ENCODE data around the gene ZSCAN5B. TPM values are rescaled to one million over a fixed set of nuclear protein-coding genes. Genes with fewer than 3 reads are reported as not detected.
A peak's percentile ranks its signal among the peaks of the same experiment; 100 is the strongest.

Gene ZSCAN5B
- total and polyA plus RNA-seq, 4 experiments from 2014 or later: not detected

GRCh38 chr19:56145698-56146097, 51.9 kb downstream of the ZSCAN5B start:
- peaks cover 3% of the 10 kb centered on the region for H3K36me3 ChIP-seq (ENCODE audit: insufficient read depth, low read length)
- Mint-ChIP-seq H3K9me3 (peaks cover 0 to 3% (median 0%) of the 10 kb centered on the region in 8 donors), H3K27ac (no peak overlapping the region), H3K27me3 (no peaks in the 10 kb centered on the region), H3K4me1 (peaks cover 18 to 34% (median 24%) of the 10 kb centered on the region in 4 donors), H3K36me3 (peaks cover 24 to 25% of the 10 kb centered on the region in 2 donors), H3K4me3 (no peak overlapping the region)
- H3K27ac ChIP-seq (ENCODE audit: low read depth, low read length): no peak overlapping the region
- H3K9me3 ChIP-seq (ENCODE audit: control insufficient read depth in 1 of 2, low read length in 2 of 2): no peaks in the 10 kb centered on the region
- DNase-seq: no peak
- POLR2A ChIA-PET (ENCODE audit: partially characterized antibody): no interaction called here
- CTCF ChIA-PET (ENCODE audit: partially characterized antibody): interaction anchor here (1.2 kb wide), 1 partner anchor 12 kb away, joined by 3 read pairs; no protein-coding TSS in a partner anchor
- H3K4me3 ChIP-seq (ENCODE audit: low read length in 2 of 2): no peak overlapping the region
- intact Hi-C loops (cut with micrococcal nuclease): no loop called here
- peaks cover 14% of the 10 kb centered on the region for H3K4me1 ChIP-seq (ENCODE audit: insufficient read depth, low read length)
- H3K27me3 ChIP-seq (ENCODE audit: insufficient read depth, low read length): no peaks in the 10 kb centered on the region

- no peak for DNase-seq
- Mint-ChIP-seq H3K4me3 (no peak overlapping the region), H3K27me3 (no peaks in the 10 kb centered on the region), H3K36me3 (peaks cover 17 to 19% of the 10 kb centered on the region in 2 donors), H3K4me1 (peaks cover 25 to 38% (median 32%) of the 10 kb centered on the region in 4 donors), H3K9me3 (peaks cover 0 to 3% (median 0%) of the 10 kb centered on the region in 8 donors), H3K27ac (no peak overlapping the region)
- POLR2A ChIA-PET (ENCODE audit: partially characterized antibody): no interaction called here
- peaks cover 3% of the 10 kb centered on the region for H3K36me3 ChIP-seq (ENCODE audit: insufficient read depth, low read length)
- peaks cover 20% of the 10 kb centered on the region for H3K4me1 ChIP-seq (ENCODE audit: insufficient read depth, low read length)
- no peaks in the 10 kb centered on the region for H3K9me3 ChIP-seq (ENCODE audit: control insufficient read depth in 1 of 2, low read length in 2 of 2)
- no peaks in the 10 kb centered on the region for H3K27me3 ChIP-seq (ENCODE audit: insufficient read depth, low read length)
- H3K4me3 ChIP-seq (ENCODE audit: low read length in 2 of 2): no peak overlapping the region
- no peak overlapping the region for H3K27ac ChIP-seq (ENCODE audit: low read depth, low read length)
- intact Hi-C loops (cut with micrococcal nuclease): no loop called here
- CTCF ChIA-PET (ENCODE audit: partially characterized antibody): no interaction called here
Observed at GRCh38 chr19:56144831-56145230, 52.8 kb downstream of the ZSCAN5B start.

- Histone ChIP-seq H3K36me3 (ENCODE audit: insufficient read depth, low read length) (no peaks in the 10 kb centered on the region), H3K27me3 (ENCODE audit: insufficient read depth, low read length) (no peaks in the 10 kb centered on the region), H3K9me3 (ENCODE audit: control insufficient read depth in 1 of 2, low read length in 2 of 2) (no peaks in the 10 kb centered on the region), H3K27ac (ENCODE audit: low read depth, low read length) (no peak overlapping the region), H3K4me1 (ENCODE audit: insufficient read depth, low read length) (peaks cover 22% of the 10 kb centered on the region), H3K4me3 (ENCODE audit: low read length in 2 of 2) (no peak overlapping the region)
- CTCF ChIA-PET (ENCODE audit: partially characterized antibody): no interaction called here
- Mint-ChIP-seq H3K27me3 (no peaks in the 10 kb centered on the region), H3K4me1 (peaks cover 25 to 42% (median 33%) of the 10 kb centered on the region in 4 donors), H3K27ac (peak overlapping the region in 4 of 7 donors; percentile 36 to 80 (median 71)), H3K9me3 (no peaks in the 10 kb centered on the region), H3K4me3 (no peak overlapping the region), H3K36me3 (peaks cover 12 to 16% of the 10 kb centered on the region in 2 donors)
- POLR2A ChIA-PET (ENCODE audit: partially characterized antibody): no interaction called here
- DNase-seq: no peak
- intact Hi-C loops (cut with micrococcal nuclease): no loop called here
Observed at GRCh38 chr19:56144376-56144775, 53.2 kb downstream of the ZSCAN5B start.

DNA sequence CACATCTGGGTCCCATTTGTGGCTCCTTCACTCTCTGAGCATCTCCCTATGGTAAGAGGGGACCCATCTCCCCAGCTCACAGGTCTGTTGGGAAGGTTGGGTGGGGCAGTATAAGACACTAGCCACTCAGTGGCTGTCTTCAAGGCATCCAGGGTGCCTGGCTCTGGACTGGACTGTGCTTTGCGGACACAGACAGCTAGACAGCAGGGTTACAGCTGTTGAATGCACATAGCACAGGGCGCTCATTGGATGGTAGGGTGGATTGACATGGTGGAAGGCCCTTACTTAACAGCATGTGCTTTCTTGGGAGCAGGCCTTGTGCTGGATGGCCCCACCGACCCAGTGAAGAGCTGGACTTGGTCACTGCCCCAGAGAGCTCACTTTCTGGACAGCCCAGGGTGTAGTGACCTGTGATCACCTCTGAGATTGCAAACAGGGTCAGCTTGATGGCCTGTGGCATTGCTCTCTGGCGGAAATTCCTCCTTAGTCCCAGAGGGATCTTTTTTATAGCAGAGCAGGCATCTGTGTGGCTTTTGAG, 54.6 kb downstream of the ZSCAN5B start:
- no peaks in the 10 kb centered on the region for H3K27me3 Mint-ChIP-seq
- peaks cover 24 to 46% (median 33%) of the 10 kb centered on the region in 4 donors for H3K4me1 Mint-ChIP-seq
- peak overlapping the region in 2 of 7 donors; percentile 64 to 65 for H3K27ac Mint-ChIP-seq
- no peaks in the 10 kb centered on the region for H3K9me3 ChIP-seq (ENCODE audit: control insufficient read depth in 1 of 2, low read length in 2 of 2)
- intact Hi-C loops (cut with micrococcal nuclease): no loop called here
- H3K4me3 Mint-ChIP-seq: peak overlapping the region in 3 of 8 donors; percentile 17 to 31 (median 25)
- no peaks in the 10 kb centered on the region for H3K27me3 ChIP-seq (ENCODE audit: insufficient read depth, low read length)
- ChIA-PET POLR2A (ENCODE audit: partially characterized antibody) (interaction anchor here (3.9 kb wide), 1 partner anchor 22 kb away, joined by 64 read pairs; the partner anchor contains the start of gene ZNF787), CTCF (ENCODE audit: partially characterized antibody) (interaction anchor here (1.3 kb wide), 1 partner anchor 21 kb away, joined by 3 read pairs; no protein-coding TSS in a partner anchor)
- no peaks in the 10 kb centered on the region for H3K36me3 ChIP-seq (ENCODE audit: insufficient read depth, low read length)
- no peaks in the 10 kb centered on the region for H3K9me3 Mint-ChIP-seq
- no peak overlapping the region for H3K4me3 ChIP-seq (ENCODE audit: low read length in 2 of 2)
- H3K36me3 Mint-ChIP-seq: peaks cover 3 to 9% of the 10 kb centered on the region in 2 donors
- no peak for DNase-seq
- H3K27ac ChIP-seq (ENCODE audit: low read depth, low read length): no peak overlapping the region
- H3K4me1 ChIP-seq (ENCODE audit: insufficient read depth, low read length): peaks cover 22% of the 10 kb centered on the region

DNA sequence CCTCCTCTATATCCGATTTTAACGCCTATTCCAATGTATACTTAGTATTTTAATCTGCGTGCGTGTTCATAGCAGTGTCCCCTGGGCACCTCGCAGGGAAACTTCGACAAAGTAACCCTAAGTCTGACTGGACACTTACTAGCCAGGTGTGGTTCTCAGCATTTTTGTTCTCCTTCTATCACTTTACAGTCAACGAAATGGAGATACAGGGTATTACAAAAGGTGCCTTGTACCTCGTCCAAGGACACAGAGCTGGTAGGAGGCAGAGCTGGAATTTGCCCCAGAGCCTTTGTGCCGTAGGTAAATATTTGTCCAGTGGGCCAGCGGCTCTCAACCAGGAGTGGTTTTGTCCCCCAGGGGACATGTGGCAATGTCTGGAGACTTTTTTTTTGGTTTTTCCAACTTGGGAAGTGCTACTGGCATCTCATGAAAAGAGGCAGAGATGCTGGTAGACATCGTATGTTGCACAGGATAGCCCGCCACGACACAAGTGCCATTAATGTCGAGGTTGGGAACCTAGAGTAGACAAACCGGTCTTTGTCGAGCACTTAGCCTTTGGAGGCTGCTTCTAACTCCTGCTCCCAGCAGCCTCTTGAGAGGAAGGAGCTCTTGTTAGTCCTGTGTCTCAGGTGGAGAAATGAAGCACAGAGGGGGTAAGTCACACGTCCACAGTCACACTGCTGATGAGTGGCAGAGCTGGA, 55.3 kb downstream of the ZSCAN5B start:
- no peaks in the 10 kb centered on the region for H3K9me3 ChIP-seq (ENCODE audit: control insufficient read depth in 1 of 2, low read length in 2 of 2)
- POLR2A ChIA-PET (ENCODE audit: partially characterized antibody): interaction anchor here (1.0 to 3.9 kb wide), 2 partner anchors 18 to 22 kb away, joined by 3 to 64 read pairs; partner anchors contain the start of gene ZNF787
- Mint-ChIP-seq H3K27ac (peak overlapping the region; percentile 78 to 92 (median 84)), H3K4me1 (peaks cover 24 to 46% (median 33%) of the 10 kb centered on the region in 4 donors), H3K9me3 (no peaks in the 10 kb centered on the region), H3K36me3 (peaks cover 0 to 4% of the 10 kb centered on the region in 2 donors), H3K4me3 (peak overlapping the region; percentile 78 to 96 (median 84)), H3K27me3 (no peaks in the 10 kb centered on the region)
- no peaks in the 10 kb centered on the region for H3K27me3 ChIP-seq (ENCODE audit: insufficient read depth, low read length)
- H3K27ac ChIP-seq (ENCODE audit: low read depth, low read length): peak overlapping the region; percentile 73
- CTCF ChIA-PET (ENCODE audit: partially characterized antibody): interaction anchor here (1.3 kb wide), 2 partner anchors 20 to 76 kb away, joined by 3 read pairs; no protein-coding TSS in a partner anchor
- H3K4me1 ChIP-seq (ENCODE audit: insufficient read depth, low read length): peaks cover 22% of the 10 kb centered on the region
- H3K36me3 ChIP-seq (ENCODE audit: insufficient read depth, low read length): no peaks in the 10 kb centered on the region
- H3K4me3 ChIP-seq (ENCODE audit: low read length in 2 of 2): peak overlapping the region; percentile 25 to 51
- no peak for DNase-seq
- intact Hi-C loops (cut with micrococcal nuclease): no loop called here

DNA sequence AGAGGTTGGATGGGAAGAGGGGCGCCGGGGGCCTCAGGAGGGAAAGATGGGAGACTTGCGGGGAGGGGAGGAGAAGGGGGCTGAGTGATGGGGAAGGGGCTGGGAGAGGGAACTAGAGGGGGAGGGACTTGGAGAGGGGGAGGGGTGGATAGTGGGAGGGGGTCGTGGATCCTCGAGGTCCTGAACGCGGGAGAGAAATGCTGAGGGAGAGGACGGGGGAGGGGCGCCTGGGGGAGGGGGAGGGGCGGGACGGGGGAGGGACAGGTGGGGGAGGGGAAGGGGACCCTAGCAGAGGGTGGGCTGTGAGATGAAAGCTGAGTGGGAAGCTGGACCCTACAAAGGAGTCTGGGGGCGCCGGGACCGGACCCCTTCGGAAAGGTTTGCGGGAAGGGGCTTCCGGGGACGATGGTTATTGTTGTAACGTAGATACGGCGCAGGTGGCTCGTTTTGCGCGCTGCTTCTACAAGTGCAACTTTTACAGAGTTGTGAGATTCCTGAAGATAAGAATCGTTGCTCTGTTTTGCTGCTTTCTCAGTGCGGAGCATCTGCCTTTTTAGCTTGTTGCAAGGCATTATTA, 56.1 kb downstream of the ZSCAN5B start:
- intact Hi-C loops (cut with micrococcal nuclease): loop anchor here (1.0 to 2.0 kb wide), 5 partner anchors 20 to 1099 kb away; partner anchors contain the start of genes ZNF582, ZNF787, ZNF805 and ZNF865
- H3K27me3 ChIP-seq (ENCODE audit: insufficient read depth, low read length): no peaks in the 10 kb centered on the region
- H3K4me1 ChIP-seq (ENCODE audit: insufficient read depth, low read length): peaks cover 22% of the 10 kb centered on the region
- no peaks in the 10 kb centered on the region for H3K27me3 Mint-ChIP-seq
- no peaks in the 10 kb centered on the region for H3K36me3 ChIP-seq (ENCODE audit: insufficient read depth, low read length)
- peaks cover 0 to 4% of the 10 kb centered on the region in 2 donors for H3K36me3 Mint-ChIP-seq
- DNase-seq: peak; percentile 37 to 67 (median 46)
- H3K9me3 ChIP-seq (ENCODE audit: control insufficient read depth in 1 of 2, low read length in 2 of 2): no peaks in the 10 kb centered on the region
- ChIA-PET POLR2A (ENCODE audit: partially characterized antibody) (interaction anchor here (1.0 to 3.9 kb wide), 4 partner anchors 17 to 542 kb away, joined by 3 to 64 read pairs (median 4); partner anchors contain the start of genes FIZ1, ZNF524 and ZNF787), CTCF (ENCODE audit: partially characterized antibody) (interaction anchor here (1.3 kb wide), 2 partner anchors 19 to 75 kb away, joined by 3 read pairs; no protein-coding TSS in a partner anchor)
- H3K27ac Mint-ChIP-seq: peak overlapping the region; percentile 80 to 98 (median 96)
- peak overlapping the region; percentile 73 for H3K27ac ChIP-seq (ENCODE audit: low read depth, low read length)
- no peaks in the 10 kb centered on the region for H3K9me3 Mint-ChIP-seq
- H3K4me3 Mint-ChIP-seq: peak overlapping the region; percentile 82 to 98 (median 94)
- H3K4me3 ChIP-seq (ENCODE audit: low read length in 2 of 2): peak overlapping the region; percentile 25 to 96
- H3K4me1 Mint-ChIP-seq: peaks cover 24 to 46% (median 33%) of the 10 kb centered on the region in 4 donors
